ENCODE results near the gene TIMM10B.

DNA sequence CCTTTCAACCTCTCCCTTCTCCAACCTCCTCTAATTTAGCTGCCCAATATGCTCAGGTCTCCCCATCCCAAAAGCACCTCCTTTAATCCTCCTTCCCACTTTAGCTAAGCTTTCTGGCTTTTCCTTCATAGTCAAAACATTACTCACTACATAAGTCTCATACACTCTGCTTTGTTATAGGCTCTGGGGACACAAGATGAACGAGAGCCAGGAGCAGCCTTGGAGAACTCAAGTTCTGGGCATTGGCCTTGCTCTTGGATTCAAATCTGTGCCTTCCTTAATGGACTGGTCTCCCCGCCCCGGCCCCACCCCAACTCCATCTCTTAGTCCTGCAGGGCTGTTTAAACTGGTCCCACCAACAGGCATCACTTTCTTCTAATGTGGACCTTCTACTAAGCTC is 29.1 kb upstream of the TIMM10B start:
- no peak for TF ChIP-seq NFIC (IDR thresholded peaks at IDR 0.05)
- TF ChIP-seq REST (IDR thresholded peaks at IDR 0.05; ENCODE audit: low read depth): no peak
- TF ChIP-seq RAD21 (IDR thresholded peaks at IDR 0.05; ENCODE audit: low read depth): no peak
- TF ChIP-seq CEBPB (IDR thresholded peaks at IDR 0.05): no peak

Data from Ishikawa (cell line).